ENCODE data around the gene WDFY2.
"Not testable (repeated sequence)": the region's sequence is repeated elsewhere in the genome, so short reads cannot be mapped to it uniquely, and the experiment has no call there.

The WDFY2 gene, protein sequence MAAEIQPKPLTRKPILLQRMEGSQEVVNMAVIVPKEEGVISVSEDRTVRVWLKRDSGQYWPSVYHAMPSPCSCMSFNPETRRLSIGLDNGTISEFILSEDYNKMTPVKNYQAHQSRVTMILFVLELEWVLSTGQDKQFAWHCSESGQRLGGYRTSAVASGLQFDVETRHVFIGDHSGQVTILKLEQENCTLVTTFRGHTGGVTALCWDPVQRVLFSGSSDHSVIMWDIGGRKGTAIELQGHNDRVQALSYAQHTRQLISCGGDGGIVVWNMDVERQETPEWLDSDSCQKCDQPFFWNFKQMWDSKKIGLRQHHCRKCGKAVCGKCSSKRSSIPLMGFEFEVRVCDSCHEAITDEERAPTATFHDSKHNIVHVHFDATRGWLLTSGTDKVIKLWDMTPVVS

DNA sequence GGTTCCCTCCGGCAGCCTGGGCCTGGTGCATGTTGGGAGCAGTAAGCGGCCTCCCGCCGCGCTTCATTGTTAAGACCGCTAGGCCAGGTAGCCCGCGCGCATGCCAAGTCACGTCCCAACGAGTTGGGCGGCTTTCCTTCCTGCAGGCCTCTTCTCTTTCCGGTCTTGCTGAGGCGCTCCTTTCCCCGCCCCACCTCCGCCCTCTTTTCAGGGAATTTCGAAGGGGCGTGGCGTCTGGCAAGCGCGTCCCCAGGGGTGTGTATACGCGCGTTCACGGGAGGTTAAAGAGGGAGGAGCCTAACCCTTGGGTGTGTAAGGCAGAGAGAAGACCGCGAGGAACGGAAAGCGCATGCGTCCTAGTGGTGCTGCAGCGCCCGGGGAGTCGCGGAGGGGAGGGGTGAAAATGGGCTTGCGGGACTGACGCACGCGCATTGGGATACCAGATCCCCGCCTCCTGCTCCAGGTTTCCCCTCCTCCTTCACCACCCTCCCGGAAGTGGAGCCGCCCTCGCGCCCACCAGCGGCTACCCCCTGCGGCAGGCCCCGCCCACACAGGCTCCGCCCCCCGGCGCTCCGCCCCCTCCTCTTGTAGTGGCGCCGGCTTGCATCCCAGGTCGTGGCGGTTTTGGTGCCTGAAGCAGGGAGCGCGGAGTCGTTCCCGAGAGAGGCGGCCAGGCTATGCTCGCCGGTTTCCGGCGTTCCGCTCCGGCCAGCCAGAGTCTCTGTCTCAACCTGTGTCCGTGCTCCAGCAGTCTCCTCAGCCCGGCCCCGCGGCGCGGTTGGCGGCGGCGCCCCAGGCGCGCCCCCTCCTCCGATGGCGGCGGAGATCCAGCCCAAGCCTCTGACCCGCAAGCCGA, at the start of gene WDFY2:
Gene WDFY2, plus strand, starts transcription at position 588 of the 856 bp plus-strand sequence. Its CDS starts 226 bp downstream, at position 814.
- DNase-seq = peak; percentile 98

DNA sequence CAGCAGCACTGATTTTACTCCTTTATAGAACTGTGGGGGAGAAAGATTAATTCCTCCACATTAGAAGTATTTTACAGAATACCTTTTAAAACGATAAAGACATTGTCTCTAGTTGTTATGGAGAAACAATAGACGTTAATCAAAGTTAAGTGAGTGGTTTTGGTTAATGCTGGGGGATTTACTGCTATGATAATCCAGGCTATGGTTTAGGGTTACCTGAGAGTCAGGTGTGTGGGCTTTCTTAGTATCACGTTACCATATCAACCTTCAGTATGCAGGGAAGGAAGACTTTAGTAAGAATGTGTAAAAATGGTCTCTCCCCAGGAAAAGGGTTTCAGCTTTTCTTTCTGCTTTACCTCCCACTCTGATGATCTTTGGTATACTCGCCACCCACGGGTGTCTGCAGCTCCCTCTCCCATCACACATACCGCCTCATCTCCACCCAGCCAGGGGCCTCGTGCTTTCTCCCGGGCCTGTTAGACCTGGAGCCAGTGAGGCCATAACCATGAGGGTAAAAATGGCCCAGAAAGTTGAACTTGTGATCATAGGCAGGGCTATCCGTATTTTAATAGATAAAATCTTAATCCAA, 45.6 kb upstream of the WDFY2 start:
- no peak for DNase-seq

DNA sequence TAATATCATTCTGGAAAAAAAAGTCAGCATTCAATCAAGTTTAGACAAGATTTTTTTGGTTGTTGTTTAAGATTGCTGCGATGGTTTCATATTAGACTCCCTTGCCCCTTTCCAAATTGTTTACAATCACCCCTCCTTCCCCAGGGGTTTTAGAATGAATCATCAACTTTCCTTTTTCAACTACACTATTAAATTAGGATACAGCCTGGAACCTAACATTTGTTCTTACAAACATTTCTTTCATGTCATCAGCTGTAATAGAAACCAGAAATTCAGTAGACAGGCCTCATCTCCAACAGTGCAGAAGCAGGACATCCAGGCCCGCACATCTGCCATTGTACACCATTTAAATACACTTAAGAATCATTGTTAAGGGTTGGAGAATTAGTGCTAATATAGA, 44.4 kb upstream of the WDFY2 start:
- no peak for DNase-seq

DNA sequence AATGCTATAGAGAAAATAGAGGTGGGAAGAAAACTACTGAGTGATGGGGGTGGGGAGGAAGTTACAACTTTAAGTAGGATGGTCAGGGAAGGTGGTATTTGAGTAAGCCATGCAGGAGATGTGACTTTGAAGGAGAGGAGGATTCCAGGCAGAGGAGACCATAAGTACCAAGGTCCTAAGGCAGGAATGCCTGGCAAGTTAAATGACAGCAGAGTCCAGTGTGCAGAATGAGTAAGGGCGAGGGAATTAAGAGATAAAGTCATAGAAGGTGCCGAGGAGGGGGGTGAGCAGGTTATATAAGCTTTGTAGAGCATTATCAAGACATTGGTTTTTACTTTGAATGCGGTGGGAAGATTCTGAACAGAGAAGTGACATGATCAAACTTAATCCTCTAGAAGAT, 43.2 kb upstream of the WDFY2 start:
- DNase-seq = no peak

DNA sequence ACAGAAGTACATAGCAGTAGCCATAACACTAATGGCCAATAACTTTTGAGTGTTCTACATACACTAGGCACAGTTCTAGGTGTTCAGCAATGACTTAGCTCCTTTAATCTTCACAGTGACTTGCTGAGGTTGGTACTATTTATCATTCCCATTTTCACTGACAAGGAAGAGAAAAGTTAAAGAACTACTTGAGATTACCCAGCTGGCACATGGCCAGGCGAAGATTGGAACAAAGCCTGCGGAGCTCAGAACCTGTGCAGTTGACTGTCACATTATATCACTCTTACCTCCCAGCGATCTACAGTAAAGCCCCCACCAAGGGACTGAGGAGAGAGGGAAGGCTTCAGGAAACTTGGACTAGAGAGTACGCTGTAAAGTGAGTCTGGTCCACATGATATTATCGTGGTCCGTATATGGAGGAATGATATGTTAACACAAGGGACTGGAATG, 42.4 kb upstream of the WDFY2 start:
- peak; percentile 19 for DNase-seq

DNA sequence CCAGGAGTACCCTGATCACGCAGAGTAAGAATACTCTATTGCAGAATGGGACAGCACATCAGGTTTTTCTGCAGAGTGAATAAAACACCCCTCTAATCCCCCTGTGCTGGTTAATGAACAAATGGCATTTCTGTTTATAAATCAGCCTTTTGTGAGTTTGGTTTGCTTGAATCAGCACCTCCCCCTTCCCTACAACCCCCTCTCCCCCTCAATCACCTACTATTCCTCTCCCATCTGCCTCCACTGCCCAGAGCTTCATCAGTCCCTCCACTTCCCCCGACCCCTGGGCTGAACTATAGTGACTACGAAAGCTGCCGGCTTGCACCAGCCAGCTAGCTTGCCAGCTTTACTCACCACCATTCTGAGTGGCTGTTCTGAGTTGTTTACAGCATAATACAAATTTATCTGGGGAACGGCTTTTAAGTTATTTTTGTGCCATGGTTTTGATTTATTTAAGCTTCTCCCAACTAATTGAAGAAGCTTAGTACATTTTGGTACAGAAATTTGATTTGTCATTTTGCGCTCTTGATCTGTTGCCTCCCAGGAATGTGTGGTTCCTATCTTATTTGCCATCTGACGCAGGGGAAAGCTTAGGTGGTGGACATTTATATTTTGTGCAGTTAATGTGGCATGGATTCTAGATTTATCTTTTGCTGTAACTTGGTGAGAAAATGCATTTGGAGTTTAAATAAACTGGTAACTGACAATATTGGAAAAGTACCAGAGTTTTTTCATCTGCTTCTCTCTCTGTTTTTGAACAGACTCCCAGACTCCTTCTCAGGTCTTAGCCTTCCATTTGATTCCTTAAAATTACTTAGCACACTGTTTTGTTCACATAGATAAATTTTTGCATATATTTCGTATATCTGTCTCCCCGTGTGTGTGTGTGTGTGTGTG, 41.7 kb upstream of the WDFY2 start:
- DNase-seq = no peak

DNA sequence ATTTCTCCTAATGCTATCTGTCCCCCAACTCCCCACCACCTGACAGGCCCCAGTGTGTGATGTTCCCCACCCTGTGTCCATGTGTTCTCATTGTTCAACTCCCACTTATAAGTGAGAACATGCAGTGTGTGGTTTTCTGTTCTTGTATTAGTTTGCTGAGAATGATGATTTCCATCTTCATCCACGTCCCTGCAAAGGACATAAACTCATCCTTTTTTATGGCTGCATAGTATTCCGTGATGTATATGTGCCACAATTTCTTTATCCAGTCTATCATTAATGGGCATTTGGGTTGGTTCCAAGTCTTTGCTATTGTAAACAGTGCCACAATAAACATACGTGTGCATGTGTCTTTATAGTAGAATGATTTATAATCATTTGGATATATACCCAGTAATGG, 38.8 kb upstream of the WDFY2 start:
- not testable (repeated sequence) for DNase-seq

DNA sequence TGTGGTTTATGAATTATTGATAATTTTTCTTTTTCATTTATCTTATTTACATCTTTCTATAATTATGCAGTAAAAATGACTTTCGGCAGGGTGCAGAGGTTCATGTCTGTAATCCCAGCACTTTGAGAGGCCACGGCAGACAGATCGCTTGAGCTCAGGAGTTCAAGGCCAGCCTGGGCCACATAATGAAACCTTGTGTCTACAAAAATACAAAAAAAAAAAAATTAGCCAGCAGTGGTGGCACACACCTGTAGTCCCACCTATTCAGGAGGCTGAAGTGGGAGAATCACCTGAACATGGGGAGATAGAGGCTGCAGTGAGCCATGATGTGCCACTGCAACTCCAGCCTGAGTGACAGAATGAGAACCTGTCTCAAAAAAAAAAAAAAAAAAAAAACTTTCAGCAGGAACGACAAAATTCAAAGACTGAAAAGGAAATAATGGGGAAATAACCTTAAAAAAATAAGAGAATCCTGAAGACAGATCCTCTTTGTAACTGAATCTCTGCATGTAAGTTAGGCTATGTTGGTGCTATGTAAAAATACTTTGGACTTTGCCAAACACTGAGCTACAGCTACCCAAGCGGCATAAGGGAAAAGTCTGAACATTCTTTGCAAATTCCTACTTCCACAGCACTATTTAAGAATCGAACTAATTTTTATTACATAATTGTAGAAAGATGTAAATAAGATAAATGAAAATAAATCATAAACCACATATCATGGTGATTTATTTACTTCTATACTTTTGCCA, 36.7 kb upstream of the WDFY2 start:
- no peak for DNase-seq

DNA sequence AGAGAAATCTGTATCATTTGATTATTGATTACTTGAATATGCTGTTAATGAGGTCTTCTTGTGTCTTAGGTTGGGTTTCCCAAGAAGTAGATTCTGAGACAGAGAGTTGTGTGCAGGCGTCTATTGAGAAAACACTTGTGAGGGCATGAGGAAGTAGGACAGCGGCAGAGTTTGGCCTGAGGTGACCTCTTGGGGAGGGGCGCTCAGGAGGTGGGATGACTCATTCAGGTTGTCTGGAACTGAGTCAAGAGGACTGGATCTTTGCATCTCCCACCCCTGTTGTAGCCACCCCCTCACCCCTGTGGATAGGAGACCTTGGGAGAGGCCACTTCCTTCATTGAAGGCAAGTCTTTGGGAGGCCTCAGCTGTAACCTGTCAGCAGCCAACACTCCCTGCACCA, 35.2 kb upstream of the WDFY2 start:
- no peak for DNase-seq

DNA sequence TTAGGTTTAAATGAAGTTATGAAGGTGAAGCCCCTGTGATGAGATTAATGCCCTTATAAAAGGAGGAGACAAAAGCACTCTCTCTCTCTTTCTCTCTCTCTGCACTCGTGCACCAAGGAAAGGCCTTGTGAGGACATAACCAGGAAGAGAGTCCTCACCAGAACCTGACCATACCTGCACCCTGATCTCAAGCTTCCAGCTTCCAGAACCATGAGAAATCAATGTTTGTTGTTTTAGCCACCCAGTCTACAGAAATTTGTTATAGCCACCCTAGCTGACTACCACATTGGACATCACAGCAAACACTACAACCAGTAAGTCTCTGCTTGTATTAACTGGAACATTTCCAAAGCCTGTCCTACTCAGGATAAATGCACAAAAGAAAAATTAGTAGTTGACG, 34.7 kb upstream of the WDFY2 start:
- no peak for DNase-seq

DNA sequence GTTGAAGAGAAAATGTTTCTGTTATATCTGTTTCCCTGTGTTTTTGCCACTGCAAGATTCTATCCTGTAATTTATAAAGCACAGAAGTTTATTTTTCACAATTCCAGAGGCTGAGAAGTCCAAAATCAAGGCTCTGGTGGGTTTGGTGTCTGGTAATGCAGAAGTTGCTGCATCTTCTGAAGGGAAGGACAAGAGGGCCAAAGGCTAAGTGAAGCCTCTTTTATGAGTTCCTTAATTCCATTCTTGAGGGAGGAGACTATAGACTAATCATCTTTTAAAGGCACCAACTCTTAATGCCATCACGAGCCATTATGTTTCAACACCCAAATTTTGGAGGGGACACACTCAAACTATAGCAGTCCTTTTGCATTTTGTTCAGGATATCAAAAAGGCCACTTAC, 34.1 kb upstream of the WDFY2 start:
- DNase-seq = no peak

DNA sequence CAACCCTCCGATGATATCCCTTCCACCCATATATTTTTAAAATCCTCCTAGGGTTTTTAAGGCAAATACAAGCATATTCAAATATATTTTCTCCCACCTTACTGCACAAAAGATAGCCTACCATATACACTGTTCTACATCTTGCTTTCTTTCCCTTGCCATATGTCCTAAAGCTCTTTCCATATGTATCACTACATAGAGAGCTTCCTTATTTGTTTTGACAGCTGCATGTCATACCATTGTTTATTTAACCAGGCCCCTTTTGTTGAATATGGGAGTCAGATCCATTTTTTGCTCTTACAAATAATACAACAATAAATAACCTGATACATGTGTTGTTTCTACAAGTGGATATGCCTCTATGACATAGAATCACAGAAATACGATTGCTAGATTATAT, 32.8 kb upstream of the WDFY2 start:
- DNase-seq = no peak

DNA sequence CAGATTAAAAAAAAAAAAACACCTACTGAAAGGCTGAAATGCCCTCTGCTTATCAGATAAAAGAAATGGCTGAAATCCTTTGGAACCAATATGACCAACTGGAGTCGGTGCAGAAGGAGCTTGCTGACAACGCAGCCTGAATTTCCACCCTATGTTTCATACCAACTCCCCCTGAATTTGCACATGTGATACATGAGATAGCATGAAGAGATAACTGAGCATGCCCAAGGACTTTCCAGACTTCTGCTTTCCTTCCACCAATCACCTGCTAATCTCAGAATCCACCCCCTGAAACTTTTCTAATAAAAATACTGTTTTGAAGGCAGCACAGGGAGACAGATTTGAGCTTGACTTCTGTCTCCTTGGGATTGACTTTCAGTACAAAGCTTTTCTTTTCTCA, 32.2 kb upstream of the WDFY2 start:
- DNase-seq = no peak

DNA sequence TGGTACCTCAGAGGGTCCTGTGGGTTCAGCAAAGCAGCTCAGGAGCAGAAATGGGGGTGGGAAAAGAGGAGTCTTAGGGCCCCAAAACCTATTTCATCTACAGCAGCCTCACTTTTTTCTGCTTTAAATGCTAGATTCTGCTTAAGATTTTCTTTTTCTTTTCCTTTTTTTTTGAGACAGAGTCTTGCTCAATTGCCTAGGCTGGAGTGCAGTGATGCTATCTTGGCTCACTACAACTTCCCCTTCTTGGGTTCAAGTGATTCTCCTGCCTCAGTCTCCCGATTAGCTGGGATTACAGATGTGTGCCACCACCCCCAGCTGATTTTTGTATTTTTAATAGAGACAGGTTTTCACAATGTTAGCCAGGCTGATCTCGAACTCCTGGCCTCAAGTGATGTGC, 30.7 kb upstream of the WDFY2 start:
- DNase-seq = no peak

DNA sequence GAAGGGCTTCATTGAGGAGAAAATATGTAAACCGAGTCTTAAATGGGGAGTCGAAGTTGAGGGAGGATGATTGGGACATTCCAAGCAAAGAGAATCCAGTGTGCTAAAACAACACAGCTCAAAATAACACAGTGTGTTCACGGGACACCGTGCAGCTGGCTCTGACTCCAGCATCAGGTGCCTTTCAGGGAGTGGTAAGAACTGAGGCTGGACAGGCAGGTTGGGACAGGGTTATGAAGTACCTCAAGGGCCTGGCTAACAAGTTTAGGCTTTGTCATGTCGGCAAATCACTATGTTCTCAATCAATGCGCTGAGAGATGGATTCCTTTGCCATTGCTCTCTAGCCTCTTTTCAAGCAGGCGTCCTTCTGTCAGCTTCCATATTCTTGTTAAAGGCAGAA, 27.5 kb upstream of the WDFY2 start:
- peak; percentile 14 for DNase-seq

DNA sequence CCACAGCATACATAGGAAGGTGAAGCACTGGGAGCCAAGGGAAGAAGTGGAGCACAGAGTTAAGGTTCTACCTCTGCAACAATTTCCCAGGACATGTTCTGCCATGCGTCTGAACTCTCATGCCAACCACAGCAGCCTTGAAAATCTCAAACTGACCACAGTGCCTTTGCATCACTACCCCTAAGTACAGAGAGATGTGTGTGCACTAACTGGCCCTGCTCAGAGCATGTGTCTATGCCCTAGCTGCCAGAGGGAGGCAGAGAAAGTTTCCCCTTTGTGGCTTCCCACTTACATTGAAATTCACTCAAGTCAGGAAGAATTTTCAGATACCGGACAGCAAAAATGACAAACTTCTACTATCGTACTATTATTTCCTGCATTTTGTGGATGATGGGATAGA, 26.8 kb upstream of the WDFY2 start:
- no peak for DNase-seq

DNA sequence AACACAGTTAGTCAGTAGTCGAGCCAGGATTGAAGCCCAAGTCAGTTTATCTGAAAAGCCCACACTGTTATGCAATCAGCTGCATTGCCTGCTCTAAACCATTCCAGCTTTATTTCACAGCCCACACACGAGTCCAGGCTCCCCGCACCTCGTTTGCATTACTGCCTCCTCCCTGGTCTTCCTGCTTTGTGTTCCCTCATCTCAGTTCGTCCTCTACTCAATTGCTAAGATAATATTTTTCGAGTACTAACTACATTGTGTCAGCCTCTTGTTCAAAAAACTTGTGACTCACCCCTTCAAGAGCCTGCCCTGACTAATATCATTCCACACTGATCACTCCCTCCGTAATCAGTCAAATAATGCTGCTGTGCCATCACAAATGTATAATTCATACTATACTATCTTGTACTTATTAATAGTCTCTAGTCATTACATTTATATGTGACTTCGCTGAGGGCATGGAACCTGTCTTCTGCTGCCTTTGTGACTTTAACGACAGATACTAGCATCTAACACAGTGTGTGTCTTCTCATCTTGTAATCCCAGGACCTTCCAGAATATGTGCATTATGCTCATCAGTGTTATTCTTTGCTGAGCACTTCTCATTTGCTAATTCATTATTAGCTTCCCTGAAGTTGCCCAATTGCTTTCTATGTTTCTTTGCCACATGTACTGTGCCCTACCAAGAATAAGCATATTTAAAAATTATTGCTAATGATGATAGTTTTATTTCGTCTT, 26.2 kb upstream of the WDFY2 start:
- no peak for DNase-seq

DNA sequence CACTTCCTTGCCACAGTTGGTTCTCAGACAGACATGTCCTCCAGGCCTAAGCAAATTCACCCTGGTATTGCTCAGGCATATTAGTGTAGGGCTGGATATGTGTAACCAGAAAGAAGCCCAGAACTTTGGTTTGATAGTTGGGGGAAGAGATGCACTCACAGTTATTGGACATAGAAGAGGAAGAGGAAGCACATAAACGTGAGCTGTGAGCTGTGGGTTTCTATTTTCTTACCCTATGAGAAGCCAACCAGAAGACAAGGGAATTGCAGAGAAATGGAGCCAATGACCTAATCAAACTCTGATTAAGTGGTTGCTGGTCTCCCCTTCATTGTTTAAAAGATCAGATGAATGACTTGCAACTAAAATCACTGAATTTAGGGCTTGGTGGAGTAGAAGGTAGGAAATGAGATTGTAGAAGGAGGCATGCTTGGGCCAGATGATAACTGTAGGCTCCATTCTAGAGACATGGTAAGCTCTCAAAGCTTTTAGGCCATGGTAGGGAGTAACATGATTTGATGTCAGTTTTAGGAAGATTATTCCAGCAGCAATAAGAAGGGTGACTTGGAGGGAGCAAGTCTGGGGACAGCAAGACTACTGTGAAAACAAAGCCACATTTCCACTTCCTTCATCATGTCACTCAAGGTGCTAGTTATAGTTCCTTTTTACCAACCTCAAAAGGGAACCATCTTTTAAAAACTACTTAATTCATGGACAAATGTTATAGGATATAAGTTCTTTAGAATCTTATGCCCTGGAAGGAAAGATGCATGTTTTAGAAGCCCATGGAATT, 24.1 kb upstream of the WDFY2 start:
- DNase-seq = no peak

DNA sequence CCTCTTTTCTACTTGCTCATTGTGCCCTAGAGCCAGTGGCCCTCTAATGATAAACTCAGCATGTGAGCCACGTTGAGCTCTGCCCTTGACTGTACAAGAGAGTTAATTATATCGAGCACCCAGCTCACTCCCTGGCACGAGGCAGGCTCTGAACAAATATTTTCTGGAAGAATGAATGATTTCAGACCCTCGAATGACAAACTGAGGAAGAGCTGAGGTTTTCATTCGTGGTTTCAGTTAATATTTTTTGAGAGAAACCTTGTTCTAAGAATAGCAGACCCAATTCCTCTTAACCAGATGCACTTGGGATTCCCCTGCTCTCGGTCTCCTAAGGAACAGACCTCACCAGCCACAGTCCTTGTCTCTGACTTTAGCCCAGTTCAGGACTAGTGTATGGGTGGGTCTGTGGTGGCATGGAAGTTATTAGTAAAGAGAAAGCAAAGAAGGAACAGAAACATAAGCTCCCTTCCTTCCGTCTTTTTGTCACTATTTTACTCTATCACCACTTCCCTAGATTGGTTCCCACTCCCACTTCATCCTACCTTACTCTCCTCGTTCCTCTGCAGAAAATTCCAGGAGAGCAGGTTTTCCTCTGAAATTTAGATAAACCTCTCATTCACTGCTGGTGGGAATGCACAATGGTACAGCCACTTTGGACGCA, 22.1 kb upstream of the WDFY2 start:
- DNase-seq = no peak

DNA sequence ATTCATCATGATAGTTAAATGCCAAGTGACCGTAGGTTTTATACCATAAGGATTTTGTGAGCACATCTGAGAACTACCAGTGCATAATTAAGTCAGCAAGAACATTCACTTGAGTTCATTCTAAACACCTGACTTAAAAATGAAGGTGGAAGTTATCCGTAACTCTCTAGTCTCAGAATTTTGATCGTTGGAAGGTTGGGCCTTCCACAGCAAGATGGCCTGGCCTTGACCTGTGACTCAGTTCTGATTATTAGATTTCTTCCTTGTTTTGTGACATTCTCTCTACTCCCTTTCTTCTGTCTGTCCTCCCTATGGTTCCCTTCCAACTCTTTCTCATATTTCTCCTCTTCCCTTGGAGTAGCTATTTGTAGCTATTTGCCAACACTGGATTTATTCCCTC, 20.0 kb upstream of the WDFY2 start:
- no peak for DNase-seq
